Panc1 (cell line): Measurements from ENCODE around the gene COQ6.

Source experiments
- CTCF ChIP-seq: fragments of 450-650 bp; IDR thresholded peaks from 2 replicates; pipeline ENCODE4 v1.5.1; 2017; ENCODE audit warnings: mild to moderate bottlenecking
- POLR2AphosphoS5 ChIP-seq: IDR thresholded peaks from 2 replicates; pipeline ENCODE4 v1.6.1; 2012; ENCODE audit warnings: mild to moderate bottlenecking, low read depth, low read length, moderate library complexity
- SIN3A ChIP-seq: IDR thresholded peaks from 2 replicates; pipeline ENCODE4 v1.6.1; 2012; ENCODE audit warnings: low read depth, mild to moderate bottlenecking, low read length, moderate library complexity, borderline replicate concordance; ENCODE audit not compliant: insufficient read depth
- TF ChIP-seq, protein P1 (sequence below), 2 experiments: IDR thresholded peaks; 2 replicates each; pipeline ENCODE4 v1.6.1; 2011 to 2012; ENCODE audit warnings: low read depth in 2 of 2, control low read depth in 1 of 2, low read length in 1 of 2, mild to moderate bottlenecking in 1 of 2, moderate library complexity in 1 of 2; ENCODE audit not compliant: insufficient read depth in 1 of 2

GRCh38 chr14:73995977-73996378 lies 45.9 kb downstream of the COQ6 start:
- TF ChIP-seq CTCF: no peak
- TF ChIP-seq POLR2AphosphoS5: no peak
- TF ChIP-seq, protein P1, sequence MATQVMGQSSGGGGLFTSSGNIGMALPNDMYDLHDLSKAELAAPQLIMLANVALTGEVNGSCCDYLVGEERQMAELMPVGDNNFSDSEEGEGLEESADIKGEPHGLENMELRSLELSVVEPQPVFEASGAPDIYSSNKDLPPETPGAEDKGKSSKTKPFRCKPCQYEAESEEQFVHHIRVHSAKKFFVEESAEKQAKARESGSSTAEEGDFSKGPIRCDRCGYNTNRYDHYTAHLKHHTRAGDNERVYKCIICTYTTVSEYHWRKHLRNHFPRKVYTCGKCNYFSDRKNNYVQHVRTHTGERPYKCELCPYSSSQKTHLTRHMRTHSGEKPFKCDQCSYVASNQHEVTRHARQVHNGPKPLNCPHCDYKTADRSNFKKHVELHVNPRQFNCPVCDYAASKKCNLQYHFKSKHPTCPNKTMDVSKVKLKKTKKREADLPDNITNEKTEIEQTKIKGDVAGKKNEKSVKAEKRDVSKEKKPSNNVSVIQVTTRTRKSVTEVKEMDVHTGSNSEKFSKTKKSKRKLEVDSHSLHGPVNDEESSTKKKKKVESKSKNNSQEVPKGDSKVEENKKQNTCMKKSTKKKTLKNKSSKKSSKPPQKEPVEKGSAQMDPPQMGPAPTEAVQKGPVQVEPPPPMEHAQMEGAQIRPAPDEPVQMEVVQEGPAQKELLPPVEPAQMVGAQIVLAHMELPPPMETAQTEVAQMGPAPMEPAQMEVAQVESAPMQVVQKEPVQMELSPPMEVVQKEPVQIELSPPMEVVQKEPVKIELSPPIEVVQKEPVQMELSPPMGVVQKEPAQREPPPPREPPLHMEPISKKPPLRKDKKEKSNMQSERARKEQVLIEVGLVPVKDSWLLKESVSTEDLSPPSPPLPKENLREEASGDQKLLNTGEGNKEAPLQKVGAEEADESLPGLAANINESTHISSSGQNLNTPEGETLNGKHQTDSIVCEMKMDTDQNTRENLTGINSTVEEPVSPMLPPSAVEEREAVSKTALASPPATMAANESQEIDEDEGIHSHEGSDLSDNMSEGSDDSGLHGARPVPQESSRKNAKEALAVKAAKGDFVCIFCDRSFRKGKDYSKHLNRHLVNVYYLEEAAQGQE (IDR thresholded peaks at IDR 0.05; ENCODE audit: insufficient read depth in 1 of 2, low read depth in 2 of 2, low read length in 1 of 2): no peak
- no peak for TF ChIP-seq SIN3A
